ENCODE measurements around the gene ERP29.

DNA sequence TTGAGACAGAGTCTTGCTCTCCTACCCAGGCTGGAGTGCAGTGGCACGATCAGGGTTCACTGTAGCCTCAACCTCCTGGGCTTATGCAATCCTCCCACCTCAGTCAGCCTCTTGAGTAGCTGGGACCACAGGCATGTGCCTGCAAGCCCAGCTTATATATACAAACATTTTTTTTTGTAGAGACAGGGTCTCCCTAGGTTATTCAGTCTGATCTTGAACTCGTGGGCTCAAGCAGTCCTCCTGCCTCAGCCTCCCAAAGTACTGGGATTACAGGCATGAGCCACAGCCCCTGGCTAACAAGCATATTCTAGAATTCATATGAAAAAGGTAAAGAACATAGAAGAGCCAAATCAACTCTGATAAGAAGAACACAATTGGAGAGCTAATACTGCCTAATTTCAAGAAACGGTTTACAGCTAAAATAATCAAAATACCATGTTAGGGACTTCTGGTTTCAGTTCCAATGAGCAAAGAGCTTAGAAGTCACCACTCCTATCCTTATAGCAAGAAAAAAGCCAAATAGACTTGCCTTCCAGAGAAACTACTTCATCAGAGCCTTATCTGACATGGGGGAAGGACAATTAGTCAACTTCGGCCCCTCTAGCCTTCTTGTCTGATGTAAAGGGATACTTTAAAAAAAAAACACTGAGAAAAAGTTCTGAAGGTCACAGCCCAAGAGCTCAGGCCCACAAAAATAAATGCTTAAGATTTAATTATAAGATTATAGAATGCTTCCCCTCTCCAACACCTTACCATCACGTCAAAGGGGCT lies 37.9 kb upstream of the ERP29 start:
- TF ChIP-seq, protein P1, sequence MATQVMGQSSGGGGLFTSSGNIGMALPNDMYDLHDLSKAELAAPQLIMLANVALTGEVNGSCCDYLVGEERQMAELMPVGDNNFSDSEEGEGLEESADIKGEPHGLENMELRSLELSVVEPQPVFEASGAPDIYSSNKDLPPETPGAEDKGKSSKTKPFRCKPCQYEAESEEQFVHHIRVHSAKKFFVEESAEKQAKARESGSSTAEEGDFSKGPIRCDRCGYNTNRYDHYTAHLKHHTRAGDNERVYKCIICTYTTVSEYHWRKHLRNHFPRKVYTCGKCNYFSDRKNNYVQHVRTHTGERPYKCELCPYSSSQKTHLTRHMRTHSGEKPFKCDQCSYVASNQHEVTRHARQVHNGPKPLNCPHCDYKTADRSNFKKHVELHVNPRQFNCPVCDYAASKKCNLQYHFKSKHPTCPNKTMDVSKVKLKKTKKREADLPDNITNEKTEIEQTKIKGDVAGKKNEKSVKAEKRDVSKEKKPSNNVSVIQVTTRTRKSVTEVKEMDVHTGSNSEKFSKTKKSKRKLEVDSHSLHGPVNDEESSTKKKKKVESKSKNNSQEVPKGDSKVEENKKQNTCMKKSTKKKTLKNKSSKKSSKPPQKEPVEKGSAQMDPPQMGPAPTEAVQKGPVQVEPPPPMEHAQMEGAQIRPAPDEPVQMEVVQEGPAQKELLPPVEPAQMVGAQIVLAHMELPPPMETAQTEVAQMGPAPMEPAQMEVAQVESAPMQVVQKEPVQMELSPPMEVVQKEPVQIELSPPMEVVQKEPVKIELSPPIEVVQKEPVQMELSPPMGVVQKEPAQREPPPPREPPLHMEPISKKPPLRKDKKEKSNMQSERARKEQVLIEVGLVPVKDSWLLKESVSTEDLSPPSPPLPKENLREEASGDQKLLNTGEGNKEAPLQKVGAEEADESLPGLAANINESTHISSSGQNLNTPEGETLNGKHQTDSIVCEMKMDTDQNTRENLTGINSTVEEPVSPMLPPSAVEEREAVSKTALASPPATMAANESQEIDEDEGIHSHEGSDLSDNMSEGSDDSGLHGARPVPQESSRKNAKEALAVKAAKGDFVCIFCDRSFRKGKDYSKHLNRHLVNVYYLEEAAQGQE (IDR thresholded peaks at IDR 0.05; ENCODE audit: borderline replicate concordance): no peak
- TF ChIP-seq, protein P2, sequence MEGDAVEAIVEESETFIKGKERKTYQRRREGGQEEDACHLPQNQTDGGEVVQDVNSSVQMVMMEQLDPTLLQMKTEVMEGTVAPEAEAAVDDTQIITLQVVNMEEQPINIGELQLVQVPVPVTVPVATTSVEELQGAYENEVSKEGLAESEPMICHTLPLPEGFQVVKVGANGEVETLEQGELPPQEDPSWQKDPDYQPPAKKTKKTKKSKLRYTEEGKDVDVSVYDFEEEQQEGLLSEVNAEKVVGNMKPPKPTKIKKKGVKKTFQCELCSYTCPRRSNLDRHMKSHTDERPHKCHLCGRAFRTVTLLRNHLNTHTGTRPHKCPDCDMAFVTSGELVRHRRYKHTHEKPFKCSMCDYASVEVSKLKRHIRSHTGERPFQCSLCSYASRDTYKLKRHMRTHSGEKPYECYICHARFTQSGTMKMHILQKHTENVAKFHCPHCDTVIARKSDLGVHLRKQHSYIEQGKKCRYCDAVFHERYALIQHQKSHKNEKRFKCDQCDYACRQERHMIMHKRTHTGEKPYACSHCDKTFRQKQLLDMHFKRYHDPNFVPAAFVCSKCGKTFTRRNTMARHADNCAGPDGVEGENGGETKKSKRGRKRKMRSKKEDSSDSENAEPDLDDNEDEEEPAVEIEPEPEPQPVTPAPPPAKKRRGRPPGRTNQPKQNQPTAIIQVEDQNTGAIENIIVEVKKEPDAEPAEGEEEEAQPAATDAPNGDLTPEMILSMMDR (IDR thresholded peaks at IDR 0.05; ENCODE audit: poor library complexity, severe bottlenecking): no peak
- TF ChIP-seq EZH2 (IDR thresholded peaks at IDR 0.05; ENCODE audit: borderline replicate concordance, insufficient read depth, low read length, poor library complexity, severe bottlenecking): no peak

Data from neural cell (in vitro differentiated cells).